GM19240 (cell line): ENCODE results near the gene BDNF.
"Not testable (repeated sequence)": the region's sequence is repeated elsewhere in the genome, so short reads cannot be mapped to it uniquely, and the experiment has no call there.

Experiments used
- DNase-seq: peaks from one replicate; pipeline ENCODE4 v3.0.0; 2011; ENCODE audit warnings: low spot score; ENCODE audit not compliant: insufficient read length

BDNF gene

DNA sequence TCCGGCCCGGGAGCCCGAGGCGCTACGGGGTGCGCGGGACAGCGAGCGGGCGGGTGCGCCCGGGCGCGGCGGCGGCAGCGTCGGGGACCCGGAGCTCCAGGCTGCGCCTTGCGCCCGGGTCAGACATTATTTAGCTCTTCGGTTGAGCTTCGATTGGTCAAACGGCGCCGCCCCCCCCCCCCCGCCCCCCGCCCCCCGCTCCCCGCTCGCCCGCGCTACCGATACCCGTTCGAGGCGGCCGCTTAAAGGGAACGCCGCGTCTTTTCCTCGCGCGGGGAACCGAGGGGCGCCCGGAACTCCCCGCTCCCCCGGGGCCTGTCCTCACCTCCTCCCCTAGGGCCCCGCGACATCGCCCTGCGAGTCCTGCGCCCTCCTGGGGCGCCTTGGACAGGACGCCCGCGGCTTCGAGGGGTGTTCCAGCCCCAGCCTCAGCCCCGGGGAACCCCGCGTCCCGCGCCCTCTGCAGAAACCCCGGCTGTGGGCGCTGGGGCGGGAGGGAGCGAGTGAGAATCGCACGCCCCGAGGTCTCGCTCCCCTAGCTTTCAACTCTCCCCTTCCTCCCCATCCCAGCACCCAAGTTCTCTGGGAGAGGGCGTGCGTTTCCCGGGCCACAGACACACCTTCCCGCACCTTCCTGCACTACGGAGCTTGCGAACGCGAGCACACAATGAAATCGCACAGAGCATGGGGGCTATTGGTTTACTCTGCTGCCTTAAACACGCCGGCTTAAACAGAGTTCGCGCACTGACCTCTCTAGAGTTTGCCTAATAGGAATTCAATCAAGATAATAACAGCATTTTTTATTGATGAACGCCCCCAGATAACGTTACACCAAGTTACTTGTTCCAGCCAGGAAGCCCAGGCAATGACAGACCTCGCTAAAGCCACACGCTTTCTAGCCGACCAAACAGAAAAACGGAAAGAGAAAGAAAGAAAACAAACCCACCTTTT is at the start of gene BDNF:
Gene BDNF (minus strand): TSS at position 105 of the 951 bp plus-strand sequence. CDS start 41,891 bp downstream, outside the sequence.
- DNase-seq: no peak

DNA sequence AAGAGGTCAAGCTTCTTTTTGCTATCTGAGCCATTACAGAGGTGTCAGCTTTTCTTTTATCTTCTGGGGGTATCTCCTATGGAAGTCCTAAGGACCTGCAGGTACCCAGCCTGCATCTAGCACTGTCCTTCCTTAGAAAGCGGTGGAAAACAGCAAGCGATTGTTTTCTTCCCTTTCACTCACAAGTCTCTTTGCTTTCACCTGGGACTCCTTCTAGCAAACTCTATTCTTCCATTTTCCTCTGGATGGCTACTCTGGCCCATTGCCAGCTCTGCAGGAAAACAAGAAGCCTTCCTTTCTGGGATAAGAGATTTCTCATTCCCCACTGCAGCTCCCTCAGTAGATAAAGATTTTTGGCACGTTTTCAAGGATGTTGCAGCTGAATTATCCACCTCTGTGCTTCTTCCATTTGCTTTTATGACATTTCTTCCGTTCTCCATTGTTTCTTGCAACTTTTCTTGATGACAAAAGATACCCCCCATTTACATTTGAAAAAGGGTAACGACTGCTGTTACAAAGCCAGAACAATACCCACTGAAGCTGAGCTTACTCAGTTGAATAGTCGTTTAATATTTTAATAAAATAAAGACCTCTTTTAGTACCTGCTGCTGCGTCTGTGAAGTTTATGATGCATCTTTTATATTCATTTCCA is 40.2 kb upstream of the BDNF start:
- no peak for DNase-seq

DNA sequence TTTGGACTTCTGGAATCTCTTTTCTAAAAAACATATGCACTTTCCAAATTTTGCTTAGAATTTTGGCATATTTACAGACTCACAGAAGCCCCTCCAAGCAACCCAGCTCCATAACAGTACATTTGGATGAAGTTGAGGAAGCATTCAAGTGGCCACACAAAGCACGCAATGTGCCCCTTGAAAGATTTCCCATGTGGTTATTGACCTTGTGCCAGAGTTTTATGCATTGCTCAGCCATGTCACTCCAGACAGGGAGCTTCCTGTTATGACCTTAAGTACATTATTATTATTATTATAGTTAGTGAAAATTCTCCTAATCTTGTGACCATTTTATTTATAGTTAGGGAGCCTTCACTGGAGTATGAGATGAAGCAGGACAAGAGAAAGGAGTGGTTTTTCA is 35.0 kb upstream of the BDNF start:
- no peak for DNase-seq

DNA sequence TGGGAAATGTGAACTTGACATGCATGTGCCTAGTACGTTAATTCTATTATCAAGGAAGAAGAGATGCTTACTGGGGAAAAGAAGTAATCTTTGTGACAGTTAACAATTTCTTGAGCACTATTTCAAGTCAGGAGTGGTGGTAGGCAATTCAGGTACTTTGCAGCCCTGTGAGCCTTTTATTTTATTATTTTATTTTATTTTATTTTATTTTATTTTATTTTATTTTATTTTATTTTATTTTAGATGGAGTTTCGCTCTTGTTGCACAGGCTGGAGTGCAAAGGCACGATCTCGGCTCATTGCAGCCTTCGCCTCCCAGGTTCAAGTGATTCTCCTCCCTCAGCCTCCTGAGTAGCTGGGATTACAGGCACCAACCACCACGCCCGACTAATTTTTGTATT is 31.5 kb upstream of the BDNF start:
- not testable (repeated sequence) for DNase-seq

DNA sequence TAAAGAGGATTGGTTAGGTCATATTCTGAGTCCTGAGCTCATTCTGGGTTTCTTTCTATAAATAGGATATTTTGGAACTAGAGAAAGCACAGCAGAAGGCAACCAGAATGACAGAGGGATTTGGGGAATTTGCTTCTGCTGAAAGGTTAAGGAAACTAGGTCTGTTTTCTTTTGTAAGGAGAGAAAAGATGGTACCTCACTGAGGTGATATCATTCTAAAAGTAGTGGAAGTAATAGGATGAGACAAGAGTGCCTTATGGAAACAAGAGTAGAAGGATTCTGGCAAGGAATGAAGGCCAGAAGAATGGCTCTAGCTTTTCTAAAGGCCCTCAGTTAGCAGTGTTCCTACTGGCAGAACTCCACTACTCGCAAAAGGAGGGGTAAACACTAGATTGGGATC is 26.7 kb upstream of the BDNF start:
- no peak for DNase-seq

DNA sequence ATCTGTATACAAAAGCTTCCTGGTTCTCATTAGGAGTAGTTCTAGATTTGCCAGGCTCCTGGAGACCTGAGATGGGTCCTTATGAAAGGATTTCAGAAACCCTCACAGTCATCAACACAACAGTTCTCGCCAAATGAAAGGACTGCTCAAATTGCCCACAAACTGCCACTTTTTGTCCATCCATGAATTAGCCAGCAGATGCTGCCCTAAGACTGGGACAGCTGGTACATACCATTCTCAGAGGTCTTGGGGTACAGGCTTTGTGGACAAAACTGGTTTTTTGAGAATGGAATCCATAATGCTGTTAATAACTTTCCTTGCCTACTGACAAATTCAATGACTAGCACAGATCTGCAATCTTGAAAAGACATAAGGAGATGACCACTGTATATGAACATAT is 23.4 kb upstream of the BDNF start:
- no peak for DNase-seq

DNA sequence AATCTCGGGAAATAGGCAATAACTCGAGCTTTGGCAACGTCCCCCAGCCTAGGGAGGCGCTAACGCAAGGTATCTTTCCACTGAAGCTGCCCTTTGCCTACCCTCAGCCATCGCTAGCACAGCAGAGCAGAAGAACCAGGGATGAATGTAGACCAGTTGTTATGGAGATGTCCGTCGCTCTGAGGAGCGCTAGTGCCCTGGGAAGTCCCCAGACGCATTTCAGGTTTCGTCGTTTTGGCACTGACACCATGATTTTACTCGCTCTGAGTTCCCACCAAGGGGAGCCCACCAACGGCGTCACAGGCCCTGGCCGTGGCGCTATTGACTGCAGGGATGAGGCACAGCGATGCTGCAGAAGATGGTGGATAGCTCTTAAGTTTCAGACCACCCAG is 22.7 kb upstream of the BDNF start:
- no peak for DNase-seq

DNA sequence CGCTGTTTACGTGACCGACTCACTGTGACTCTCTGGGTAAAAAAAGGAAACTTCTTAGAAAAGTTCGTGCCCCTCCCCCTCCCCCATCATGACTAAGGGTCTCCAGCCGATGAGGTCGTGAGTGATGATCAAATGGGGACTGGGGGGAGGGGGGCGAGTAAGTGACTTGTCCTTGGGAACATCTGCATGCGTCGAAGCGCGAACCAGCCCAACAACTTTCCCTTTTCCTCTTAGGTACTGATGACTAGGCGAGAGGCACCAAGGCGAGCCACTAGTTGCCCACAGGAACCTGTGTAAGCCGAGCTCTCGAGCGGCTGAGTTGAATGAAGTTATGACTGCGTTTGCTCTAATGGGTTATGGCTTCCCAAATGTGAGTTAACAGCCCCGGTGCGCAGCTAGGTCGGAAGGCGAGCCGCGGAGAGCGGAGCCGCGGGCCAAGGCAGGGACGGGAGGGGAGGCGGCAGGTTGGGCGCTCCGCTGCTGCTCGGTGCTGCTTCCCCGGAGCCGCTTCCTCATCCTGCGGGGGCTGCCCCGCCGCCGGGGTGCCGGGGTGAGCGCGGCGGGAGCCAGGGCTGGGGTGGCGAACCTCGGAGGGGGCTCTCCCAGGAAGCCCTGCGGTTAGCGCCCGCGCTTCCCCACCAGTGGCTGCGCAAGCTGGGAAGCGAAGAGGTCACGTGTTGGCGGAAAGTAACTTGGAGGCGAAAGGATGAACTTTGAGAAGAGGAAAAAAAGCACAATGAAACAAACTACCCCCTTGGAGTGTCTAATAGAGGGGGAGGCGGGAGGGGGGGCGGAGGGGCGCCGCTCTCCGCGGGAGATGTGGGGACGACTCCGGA is 22.1 kb upstream of the BDNF start:
- DNase-seq: no peak

DNA sequence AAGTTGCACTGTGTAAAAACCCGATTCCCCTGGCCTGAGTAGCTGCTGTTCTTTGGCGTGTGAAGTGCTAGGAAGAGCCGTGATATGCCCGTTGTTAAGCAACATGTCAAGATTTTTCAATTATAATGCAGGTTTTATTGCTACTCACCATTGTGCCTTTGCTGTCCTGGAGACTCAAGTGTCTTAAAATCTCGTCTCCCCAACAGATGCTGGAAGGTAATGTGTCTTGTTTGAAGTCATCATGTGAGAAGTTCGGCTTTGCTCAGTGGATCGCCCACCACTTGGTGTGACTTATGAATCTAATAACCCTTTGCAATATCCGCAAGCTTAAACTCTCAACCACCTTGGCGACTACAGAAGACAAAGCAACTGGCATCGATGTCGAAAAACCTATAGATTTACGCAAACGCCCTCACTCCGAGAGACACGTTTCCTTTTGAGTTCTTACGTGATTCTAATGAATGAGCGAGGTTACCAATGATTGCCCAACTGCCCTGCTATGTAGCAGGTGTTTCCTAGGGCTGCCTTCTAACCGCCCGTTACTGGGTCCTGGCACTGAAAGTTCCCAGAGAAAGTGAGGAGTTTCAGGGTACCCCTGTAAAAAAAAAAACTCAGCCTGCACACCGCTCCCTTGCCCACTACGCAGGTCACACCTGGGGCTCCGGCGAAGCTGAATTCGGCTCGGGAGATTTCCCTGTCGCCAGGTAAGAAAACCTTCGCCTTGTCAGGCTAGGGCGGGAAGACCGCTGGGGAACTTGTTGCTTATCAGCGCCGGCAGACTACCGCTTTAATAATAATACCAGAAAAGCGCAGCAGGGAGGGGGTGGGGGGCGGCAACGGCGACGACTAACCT is 21.2 kb upstream of the BDNF start:
- DNase-seq: no peak

DNA sequence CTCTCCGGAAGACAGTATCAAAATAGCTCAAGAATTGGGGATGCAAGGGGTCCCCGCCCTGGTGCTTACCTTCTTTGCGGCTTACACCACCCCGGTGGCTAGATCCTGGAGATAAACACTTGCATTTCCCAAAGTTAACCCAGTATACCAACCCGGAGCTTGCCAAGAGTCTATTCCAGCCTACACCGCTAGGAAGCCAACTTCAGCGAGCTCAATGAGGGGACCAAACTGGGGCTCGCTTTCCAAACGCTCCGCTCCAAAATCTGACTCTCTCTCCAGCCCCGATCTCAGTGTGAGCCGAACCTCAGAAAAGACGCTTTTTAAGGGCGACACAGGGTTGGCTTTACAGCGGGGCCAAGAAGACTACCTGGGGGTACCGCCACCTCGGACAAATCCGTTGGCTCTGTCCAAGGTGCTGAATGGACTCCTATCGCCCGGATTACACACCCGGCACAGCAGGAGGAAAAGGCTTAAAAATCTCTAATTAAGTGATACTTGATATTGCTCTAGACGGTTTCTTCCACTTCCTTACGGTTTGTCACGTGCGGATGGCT is 20.1 kb upstream of the BDNF start:
- no peak for DNase-seq

DNA sequence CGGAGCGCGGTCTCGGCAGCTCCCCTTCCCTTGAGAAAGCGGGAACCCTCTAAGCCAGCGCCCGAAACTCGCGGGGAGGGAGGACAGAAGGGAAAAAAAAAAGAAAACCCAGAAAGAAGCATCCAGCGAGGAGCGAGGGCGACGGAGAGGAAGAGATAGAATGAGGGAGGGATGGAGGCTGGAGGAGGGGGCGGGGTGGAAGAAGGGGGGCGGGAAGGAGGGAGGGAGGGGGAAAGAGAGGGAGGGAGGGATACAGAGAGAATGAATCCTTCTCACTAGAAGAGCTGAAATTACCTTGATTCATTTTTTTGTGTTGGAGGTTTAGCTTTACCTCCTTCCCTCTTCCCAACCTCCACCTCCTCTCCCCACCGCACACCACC is 19.3 kb upstream of the BDNF start:
- DNase-seq: no peak

DNA sequence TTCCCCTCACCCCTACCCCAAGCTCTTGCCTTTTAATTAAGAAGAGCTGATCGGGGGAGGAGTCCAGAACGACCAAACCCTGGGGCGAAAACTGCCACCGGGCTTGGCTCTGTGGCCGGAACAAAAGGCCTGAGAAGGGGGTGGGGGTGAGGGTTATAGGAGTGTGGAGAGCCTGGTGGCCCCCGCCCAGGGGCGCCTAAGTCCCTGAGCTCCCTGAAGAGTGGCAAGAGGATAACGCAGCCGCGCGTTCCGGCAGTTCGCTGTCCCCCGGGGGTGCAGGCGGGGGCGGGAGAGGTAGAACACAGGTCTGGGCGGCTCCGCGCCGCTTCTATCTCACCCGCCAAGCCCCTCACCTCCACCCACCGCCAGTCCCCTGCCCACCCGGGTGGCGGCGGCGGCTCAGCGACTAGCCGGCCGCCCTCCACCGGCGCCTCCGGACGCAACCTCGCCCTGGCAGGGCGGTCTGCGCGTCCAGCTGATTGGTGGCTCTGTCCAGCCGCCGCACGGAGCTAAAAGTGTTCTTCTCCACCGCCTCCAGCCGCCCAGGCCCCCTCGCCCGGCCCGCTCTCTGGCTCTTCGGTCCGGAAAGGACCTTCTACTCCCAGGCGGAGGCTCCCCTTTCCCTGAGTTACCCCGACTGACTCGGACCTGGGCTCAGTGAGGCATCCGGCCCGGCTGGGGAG is 18.7 kb upstream of the BDNF start:
- no peak for DNase-seq

DNA sequence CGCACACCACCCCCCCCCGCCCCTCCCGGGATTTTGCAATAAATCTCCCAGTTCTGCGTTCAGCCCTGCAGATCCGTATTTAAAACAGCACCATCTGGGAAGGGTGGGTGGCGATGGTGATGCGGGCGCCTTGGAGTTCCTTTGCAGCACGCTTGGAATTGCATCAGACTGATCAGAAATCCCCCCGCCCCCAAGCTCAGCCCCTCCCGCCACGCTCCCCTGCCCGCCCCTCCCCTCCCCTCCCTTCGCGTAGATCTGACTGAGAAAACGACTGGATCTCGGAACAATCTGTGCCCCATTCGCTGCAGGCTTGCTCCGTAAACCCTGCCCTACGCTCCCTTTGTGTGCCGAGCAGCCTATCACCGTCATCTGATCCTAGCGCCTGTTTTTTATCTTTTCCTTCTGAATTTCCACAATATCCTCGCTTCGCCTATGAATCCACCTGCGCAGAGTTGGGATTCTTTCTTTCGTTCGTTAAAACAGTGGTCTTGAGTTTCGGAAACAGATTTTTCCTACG is 18.1 kb upstream of the BDNF start:
- DNase-seq: no peak

DNA sequence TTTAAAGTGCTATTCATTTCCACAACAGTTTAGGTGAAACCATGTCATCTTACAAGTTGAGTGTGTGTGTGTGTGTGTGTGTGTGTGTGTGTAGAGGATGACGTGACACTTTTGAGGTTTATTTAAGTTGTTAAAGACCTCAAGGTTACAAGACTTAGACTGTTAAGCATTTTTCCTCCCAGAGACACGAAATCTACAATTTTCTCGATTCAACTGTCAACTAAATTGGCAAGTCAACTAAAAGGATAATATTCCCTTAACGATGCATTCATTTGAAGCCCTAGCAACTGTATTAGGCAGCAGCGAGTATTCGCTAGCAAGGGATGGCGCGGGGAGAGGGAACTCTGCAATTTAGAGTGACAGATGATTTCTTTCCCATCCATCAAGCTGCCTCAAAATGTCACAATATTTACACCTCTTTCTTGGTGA is 17.6 kb upstream of the BDNF start:
- DNase-seq: no peak

DNA sequence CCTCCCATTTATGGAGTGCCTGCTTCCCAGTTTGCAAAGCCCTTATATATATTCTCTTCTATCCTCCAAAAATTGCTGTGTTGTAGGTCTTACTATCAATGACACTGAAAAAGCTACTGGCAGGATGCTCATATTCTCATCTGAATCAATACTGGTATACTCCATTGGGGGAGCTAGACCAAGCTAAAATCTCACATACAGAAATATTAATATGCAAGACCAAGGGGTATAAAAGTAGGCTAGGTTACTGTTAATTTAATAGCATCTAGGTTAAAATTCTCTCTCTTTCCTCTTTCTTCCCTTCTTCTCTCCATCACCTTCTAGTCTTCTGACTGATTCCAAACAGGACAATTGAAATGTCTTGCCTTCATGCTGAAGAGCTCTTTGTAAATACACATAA is 17.1 kb upstream of the BDNF start:
- no peak for DNase-seq

DNA sequence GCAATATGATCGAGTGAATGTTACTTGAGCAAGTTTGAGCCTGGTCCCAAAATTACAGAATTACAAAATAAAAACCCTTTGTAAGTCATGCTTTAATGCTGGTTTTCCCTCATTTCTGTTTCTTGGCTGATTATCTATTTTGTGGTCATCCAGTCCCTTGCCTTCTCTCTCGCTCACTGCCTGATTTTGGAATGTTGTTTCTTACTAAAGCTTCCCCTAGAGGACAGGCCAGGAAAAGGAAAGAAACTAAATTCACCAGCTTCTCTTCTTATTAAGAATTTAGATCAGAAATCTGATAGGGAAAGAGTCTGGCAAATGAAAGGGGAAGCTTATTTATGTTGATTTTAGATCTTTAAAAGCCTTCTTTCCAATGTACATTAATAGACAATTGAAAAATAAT is 16.6 kb upstream of the BDNF start:
- no peak for DNase-seq

DNA sequence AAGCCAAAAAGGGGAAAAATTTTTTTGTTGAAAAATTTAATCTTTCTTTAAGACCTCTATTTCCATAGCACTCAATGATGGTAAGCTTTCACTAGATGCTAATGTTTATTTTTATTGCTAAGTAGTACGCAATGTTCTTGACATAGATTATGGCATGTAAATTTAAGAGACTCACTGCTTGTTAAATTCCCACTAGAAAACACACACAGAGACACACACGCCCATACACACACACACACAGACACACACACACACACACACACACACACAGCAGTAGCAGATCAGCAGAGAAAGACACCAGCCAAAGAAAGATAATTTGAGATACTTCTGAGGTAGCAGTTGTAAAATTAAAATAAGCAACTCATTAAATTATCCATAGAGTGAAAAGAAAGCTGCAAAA is 16.0 kb upstream of the BDNF start:
- DNase-seq: no peak

DNA sequence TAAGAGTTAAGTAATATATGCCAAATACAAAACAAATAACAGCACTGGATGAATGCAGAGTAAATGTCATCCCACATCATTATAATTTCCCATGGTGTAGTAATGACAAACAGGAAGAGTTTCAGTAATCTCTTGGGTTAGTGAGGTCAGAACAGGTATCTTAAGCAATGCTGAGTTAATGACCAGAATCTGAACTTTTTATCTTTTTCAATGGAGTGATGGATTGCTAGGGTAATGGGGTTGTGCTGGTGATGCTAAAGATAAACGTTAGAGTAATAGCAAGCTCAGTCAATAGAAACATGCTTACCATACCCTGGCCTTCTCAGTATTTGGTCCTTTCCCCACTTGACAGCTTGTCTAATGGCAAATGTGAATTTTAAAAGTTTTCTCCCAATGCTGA is 11.5 kb upstream of the BDNF start:
- DNase-seq: no peak

DNA sequence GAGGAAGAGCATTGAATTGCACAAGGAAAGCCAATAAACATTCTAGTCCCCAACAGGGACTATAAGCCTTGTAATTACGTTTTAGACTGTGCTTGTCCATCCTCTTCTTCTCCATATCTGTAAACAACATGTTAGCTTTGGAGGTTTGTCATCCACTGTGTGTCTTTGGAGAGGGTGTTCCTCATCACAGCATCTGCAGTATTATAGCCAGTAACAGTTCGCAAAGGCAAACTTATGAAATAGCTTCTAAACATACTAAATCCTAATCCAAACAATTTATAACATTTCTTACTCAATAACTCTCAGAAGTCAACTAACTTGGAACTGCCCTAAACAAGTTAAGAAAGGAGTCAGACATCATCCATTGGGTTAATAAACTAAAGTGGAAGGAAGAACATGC is 10.3 kb upstream of the BDNF start:
- no peak for DNase-seq

DNA sequence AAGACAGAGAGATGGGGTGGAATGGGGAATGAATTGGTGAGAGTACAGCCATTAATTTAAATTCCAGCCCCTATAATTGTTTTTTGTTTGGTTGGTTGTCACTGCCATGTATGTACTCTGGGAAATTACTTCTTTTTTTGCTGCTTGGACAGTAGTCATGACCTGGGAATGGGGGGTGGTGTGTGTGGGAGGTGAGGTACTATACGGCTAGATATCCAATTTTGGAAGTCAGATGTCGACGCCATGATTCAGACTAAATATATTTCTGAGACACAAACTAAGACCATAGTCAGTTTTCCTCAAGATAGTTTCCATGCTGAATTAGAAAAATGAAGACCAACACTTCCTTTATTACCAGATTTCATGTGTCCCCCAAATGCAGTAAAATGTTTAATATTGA is 7.4 kb upstream of the BDNF start:
- no peak for DNase-seq
